HG02798 (cell line): ENCODE results near the gene PDE4D.

Experiments used
- ATAC-seq: cut with Tn5 transposase; IDR thresholded peaks from one replicate; pipeline ENCODE4 v1.9.1; 2021; ENCODE audit warnings: mild to moderate bottlenecking; ENCODE audit not compliant: unreplicated experiment, poor library complexity

Gene PDE4D

DNA sequence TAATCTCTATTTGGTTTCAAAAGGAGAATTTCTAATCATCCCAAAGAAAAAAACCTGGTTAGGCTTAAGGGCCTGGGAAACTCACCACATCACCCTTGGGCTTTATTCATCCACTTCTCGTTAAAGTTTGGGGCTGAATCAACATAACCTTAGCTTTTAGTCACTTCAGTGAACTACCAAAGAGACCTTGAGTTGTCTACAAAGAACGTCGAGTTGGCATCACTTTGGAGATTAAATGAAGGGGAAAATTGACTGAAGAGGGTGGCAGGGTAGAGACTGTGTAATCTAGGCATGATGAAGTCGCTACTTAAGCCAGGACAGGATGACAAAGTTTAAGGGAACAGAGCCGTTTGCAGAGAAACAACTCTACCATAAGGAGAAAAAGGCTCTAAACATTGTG, 969.2 kb downstream of the PDE4D start:
- ATAC-seq = no peak

DNA sequence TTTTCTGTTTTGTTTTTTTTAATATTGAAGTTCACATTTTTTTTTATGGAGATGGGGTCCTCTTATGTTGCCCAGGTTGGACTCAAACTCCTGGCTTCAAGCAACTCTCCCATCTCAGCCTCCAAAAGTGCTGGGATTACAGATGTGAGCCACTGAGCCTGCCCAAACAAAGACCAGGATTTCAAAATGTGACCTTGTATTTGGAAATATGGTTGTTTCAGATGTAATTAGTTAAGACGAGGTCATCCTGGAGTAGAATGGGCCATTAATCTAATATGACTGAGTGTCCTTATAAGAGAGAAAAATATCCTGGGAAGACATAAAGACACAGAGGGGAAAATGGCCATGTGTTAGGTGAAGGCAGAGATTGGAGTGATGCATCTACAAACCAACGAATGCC, 970.2 kb downstream of the PDE4D start:
- ATAC-seq = no peak

DNA sequence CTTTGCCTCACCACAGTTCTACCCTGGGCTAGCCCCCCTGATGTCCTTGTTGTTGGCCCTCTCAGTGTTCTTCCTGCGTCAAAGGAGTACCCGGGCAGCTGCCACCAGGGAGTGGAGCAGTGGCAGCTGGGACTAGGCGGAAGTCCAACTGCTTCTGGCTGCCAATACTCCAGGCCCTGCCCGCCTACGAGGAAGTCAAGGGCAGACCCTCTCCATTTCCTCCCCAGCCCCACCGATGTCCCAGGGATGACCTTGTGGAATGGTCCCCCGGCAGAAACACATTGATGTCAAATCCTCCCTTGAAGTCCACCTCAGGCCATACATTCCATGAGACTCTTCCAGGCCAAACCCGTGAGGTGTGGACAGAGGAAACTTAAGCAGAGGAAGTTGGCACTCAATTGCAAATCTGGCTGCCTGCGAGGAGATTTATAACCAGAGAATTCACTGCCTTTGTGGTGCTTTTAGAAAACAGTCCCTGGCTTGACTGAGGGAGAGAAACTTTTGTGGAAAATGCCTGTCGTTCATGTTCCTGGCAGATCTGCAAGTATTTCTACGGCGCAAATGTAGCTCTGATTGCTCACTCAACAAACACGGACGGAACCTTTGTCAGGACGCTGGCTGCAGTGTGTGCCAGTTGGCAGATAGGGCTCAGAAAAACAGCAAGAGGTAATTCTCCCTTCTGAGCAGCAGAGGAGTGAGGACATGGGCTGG, 970.9 kb downstream of the PDE4D start:
- ATAC-seq = no peak

DNA sequence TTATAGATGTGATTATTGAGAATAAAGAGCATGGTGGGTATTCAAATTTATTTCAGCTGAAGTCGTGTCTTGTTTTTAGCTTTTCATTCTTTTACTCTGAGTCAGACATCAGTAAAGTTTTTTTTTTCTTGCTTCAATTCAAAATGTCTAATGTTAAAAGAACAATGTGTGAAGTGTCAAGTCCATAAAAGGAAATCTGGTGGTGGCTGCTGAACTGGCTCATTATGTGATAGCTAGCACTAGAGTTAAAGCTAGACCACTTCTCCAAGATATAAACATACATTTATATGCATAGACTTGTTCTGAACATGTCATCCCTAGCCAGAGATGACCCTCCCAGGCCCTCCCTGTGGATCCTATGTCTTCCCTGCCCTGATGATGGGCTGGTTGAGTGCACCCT, 972.4 kb downstream of the PDE4D start:
- ATAC-seq = no peak

DNA sequence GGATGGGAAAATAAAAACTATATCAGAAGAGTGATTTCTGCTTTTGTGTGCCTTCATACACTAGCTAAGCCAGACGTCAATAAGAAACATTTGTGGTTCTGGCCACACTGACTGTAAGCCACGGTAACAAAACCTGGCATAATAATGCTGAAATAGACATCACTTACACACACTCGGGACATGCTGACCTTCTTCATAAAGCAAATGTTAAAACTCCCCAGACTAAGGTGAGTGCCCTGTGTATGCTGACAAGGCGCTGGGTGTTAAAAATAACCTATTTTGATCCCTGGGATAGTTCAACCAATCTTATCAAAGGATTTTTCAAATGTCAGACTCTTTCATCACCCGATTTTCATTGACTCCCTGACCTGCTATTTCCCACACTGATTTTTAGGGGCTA, 973.7 kb downstream of the PDE4D start:
- ATAC-seq = no peak
